HepG2 (cell line): Measurements from ENCODE around the gene WNT5B. TPM values are rescaled to one million over a fixed set of nuclear protein-coding genes. Genes with fewer than 3 reads are reported as not detected.

Source experiments
- ATAC-seq: fragments of 200-7000 bp; cut with Tn5 transposase; 3 replicates; pipeline ENCODE4 v1.9.1; 2020; ENCODE audit warnings: mild to moderate bottlenecking, moderate library complexity
- BruUV-seq: library from RNA; stranded (reverse); fragments of 400-500 nt; replicated peaks from 2 replicates; lab custom pipeline; 2021; lab: Mats Ljungman, UMichigan
- CTCF ChIA-PET: fragments of 300-600 bp; formaldehyde crosslinking; extraction: SDS; loops from one replicate; lab custom pipeline; 2021; ENCODE audit warnings: low total read pairs, inconsistent platforms, low intra/inter-chr PET ratio; lab: Yijun Ruan, JAX
- POLR2A ChIA-PET: fragments of 350-600 bp; sonication (Branson Sonifier 250); formaldehyde crosslinking; loops from one replicate; lab custom pipeline; 2020; ENCODE audit warnings: antibody characterized with exemption, inconsistent platforms; lab: Yijun Ruan, JAX
- DNase-seq: peaks from one replicate; pipeline ENCODE4 v3.0.0-alpha.2; 2015; ENCODE audit warnings: low spot score
- FAIRE-seq: peaks from 3 replicates; lab custom pipeline; 2011; peaks lifted over from hg19 to GRCh38; lab: Jason Lieb, UNC
- H2AFZ ChIP-seq: one replicate; pipeline ENCODE4 v1.6.1; 2011; ENCODE audit warnings: low read length, inconsistent platforms
- H3K27ac ChIP-seq: fragments of 300-600 bp; 3 replicates; pipeline ENCODE4 v1.8.0; 2011; ENCODE audit warnings: mixed run types, mild to moderate bottlenecking, mixed read lengths, low read length, inconsistent platforms; ENCODE audit not compliant: insufficient read depth; ENCODE audit errors: extremely low read length
- H3K27me3 ChIP-seq, 2 experiments: fragments of 200-600 bp in 1 of 2; 2 replicates in 1 of 2; 3 replicates in 1 of 2; pipeline versions ENCODE4 v1.6.0 to v1.8.0; 2011; ENCODE audit warnings: low read length in 2 of 2, mild to moderate bottlenecking in 2 of 2, moderate library complexity in 2 of 2, inconsistent platforms in 1 of 2; ENCODE audit not compliant: insufficient read depth in 2 of 2, control insufficient read depth in 1 of 2
- H3K36me3 ChIP-seq, 2 experiments: fragments of 200-600 bp in 1 of 2; replicated peaks in 1 of 2; 2 replicates in 1 of 2; 3 replicates in 1 of 2; pipeline versions ENCODE4 v1.5.1 to v1.8.0; 2011; ENCODE audit warnings: low read length in 2 of 2, inconsistent platforms in 1 of 2; ENCODE audit not compliant: insufficient read depth in 2 of 2, control insufficient read depth in 1 of 2
- H3K4me1 ChIP-seq: 2 replicates; pipeline ENCODE4 v1.5.1; 2012; ENCODE audit warnings: low read length, inconsistent platforms; ENCODE audit not compliant: insufficient read depth
- H3K4me2 ChIP-seq: 2 replicates; pipeline ENCODE4 v1.6.0; 2011; ENCODE audit warnings: low read depth, low read length, inconsistent platforms
- H3K4me3 ChIP-seq, 3 experiments: fragments of 200-600 bp in 1 of 3; sonication (generic), shearing (Covaris generic) in 1 of 3; replicated peaks in 1 of 3; 2 replicates each; pipeline ENCODE4 v1.5.1; 2011 to 2016; ENCODE audit warnings: low read length in 3 of 3, inconsistent platforms in 2 of 3, low read depth in 2 of 3, mild to moderate bottlenecking in 2 of 3, control low read depth in 1 of 3, mixed read lengths in 1 of 3; ENCODE audit not compliant: insufficient read depth in 1 of 3
- H3K79me2 ChIP-seq: one replicate; pipeline ENCODE4 v1.6.1; 2011; ENCODE audit warnings: low read length, inconsistent platforms; ENCODE audit not compliant: insufficient read depth
- H3K9ac ChIP-seq: 2 replicates; pipeline ENCODE4 v1.6.0; 2011; ENCODE audit warnings: mild to moderate bottlenecking, low read depth, low read length, inconsistent platforms; ENCODE audit not compliant: insufficient read depth
- H3K9me3 ChIP-seq: 2 replicates; pipeline ENCODE4 v1.5.1; 2012; ENCODE audit warnings: mild to moderate bottlenecking, low read length
- H4K20me1 ChIP-seq: 2 replicates; pipeline ENCODE4 v1.6.0; 2011; ENCODE audit warnings: inconsistent platforms, mild to moderate bottlenecking, low read length, moderate library complexity; ENCODE audit not compliant: insufficient read depth
- CREBL2 ChIP-seq: sonication (generic); formaldehyde crosslinking; IDR thresholded peaks from 2 replicates; pipeline ENCODE4 v1.8.1; 2023; ENCODE audit warnings: missing genetic modification reagents, mild to moderate bottlenecking, borderline replicate concordance
- CTCF ChIP-seq: sonication (generic); formaldehyde crosslinking; IDR thresholded peaks from 2 replicates; pipeline ENCODE4 v1.5.0; 2020; ENCODE audit warnings: mild to moderate bottlenecking, missing genetic modification reagents, moderate library complexity
- HDAC2 ChIP-seq: sonication (generic); formaldehyde crosslinking; IDR thresholded peaks from 2 replicates; pipeline ENCODE4 v1.4.0; 2020; ENCODE audit warnings: missing genetic modification reagents
- HOXA7 ChIP-seq: sonication (generic); formaldehyde crosslinking; IDR thresholded peaks from 2 replicates; pipeline ENCODE4 v1.8.1; 2022; ENCODE audit warnings: mild to moderate bottlenecking, missing genetic modification reagents, moderate library complexity
- KDM2A ChIP-seq: sonication (generic); formaldehyde crosslinking; IDR thresholded peaks from 2 replicates; pipeline ENCODE4 v1.4.0; 2020; ENCODE audit warnings: low read depth, missing genetic modification reagents, borderline replicate concordance
- KDM5B ChIP-seq: sonication (generic); formaldehyde crosslinking; IDR thresholded peaks from 2 replicates; pipeline ENCODE4 v1.4.0; 2020; ENCODE audit warnings: missing genetic modification reagents, mild to moderate bottlenecking, borderline replicate concordance
- NAIF1 ChIP-seq: sonication (generic); formaldehyde crosslinking; IDR thresholded peaks from 2 replicates; pipeline ENCODE4 v1.5.0; 2020; ENCODE audit warnings: mild to moderate bottlenecking, missing genetic modification reagents, borderline replicate concordance
- RAD21 ChIP-seq: fragments of 450-650 bp; formaldehyde crosslinking; IDR thresholded peaks from 2 replicates; pipeline ENCODE4 v1.5.0; 2020; ENCODE audit warnings: mild to moderate bottlenecking
- SALL1 ChIP-seq: sonication (generic); formaldehyde crosslinking; IDR thresholded peaks from 2 replicates; pipeline ENCODE4 v1.8.0; 2022; ENCODE audit warnings: mild to moderate bottlenecking, missing genetic modification reagents
- SMC3 ChIP-seq: IDR thresholded peaks from 2 replicates; pipeline ENCODE4 v1.6.1; 2011; ENCODE audit warnings: low read length, improper control_type of control experiment
- STAG1 ChIP-seq: sonication (generic); formaldehyde crosslinking; IDR thresholded peaks from 2 replicates; pipeline ENCODE4 v1.4.0; 2020; ENCODE audit warnings: missing genetic modification reagents
- TRIM24 ChIP-seq: sonication (generic); formaldehyde crosslinking; IDR thresholded peaks from 2 replicates; pipeline ENCODE4 v1.8.0; 2022; ENCODE audit warnings: mild to moderate bottlenecking, missing genetic modification reagents
- XRCC5 ChIP-seq: fragments of 200-400 bp; formaldehyde crosslinking; optimal IDR thresholded peaks from 2 replicates; pipeline ENCODE3; 2017; ENCODE audit warnings: mild to moderate bottlenecking, low read length
- ZFP41 ChIP-seq: sonication (generic); formaldehyde crosslinking; IDR thresholded peaks from 2 replicates; pipeline ENCODE4 v1.4.0; 2020; ENCODE audit warnings: mild to moderate bottlenecking, missing genetic modification reagents, borderline replicate concordance
- ZNF263 ChIP-seq: sonication (generic); formaldehyde crosslinking; IDR thresholded peaks from 2 replicates; pipeline ENCODE4 v1.4.0; 2020; ENCODE audit warnings: missing genetic modification reagents
- ZNF768 ChIP-seq: sonication (generic); formaldehyde crosslinking; IDR thresholded peaks from 2 replicates; pipeline ENCODE4 v1.4.0; 2020; ENCODE audit warnings: missing genetic modification reagents
- ZNF777 ChIP-seq: sonication (generic); formaldehyde crosslinking; IDR thresholded peaks from 2 replicates; pipeline ENCODE4 v1.4.0; 2020; ENCODE audit warnings: missing genetic modification reagents
- WGBS: methylation state at CpG from one replicate; pipeline ENCODE4 v1.1.6; 2017; ENCODE audit warnings: low lambda C conversion rate; 5-methylcytosine and 5-hydroxymethylcytosine counted together
- in situ Hi-C: cut with HindIII; loops from 2 replicates; pipeline ENCODE4 v1.10.0; 2017; ENCODE audit warnings: low pct_unique_long_range_greater_than_20kb; ENCODE audit not compliant: extremely low pct_ligation_motif_present
- intact Hi-C: fragments of 100-400 bp; cut with micrococcal nuclease; formaldehyde crosslinking; loops from one replicate; pipeline ENCODE4 v1.10.0; 2022; ENCODE audit not compliant: unreplicated experiment
- polyA plus RNA-seq, 8 experiments: library from polyadenylated mRNA; depleted of rRNA in 3 of 8; stranded (reverse) in 7 of 8; unstranded in 1 of 8; fragments of >200 nt; fragmentation: Illumina TruSeq in 4 of 8; extraction: Trizol in 4 of 8; gene quantifications; 2 replicates each; pipeline versions ENCODE4 v1.2.1 to v1.2.3, GENCODE V29; 2011 to 2016; ENCODE audit warnings: low read depth in 4 of 8, missing spikeins in 1 of 8, mixed read lengths in 1 of 8; ENCODE audit not compliant: insufficient read depth in 1 of 8
- total RNA-seq, 5 experiments: library from RNA; depleted of rRNA; stranded (reverse); fragments of >200 nt; fragmentation: Illumina TruSeq; extraction: Trizol; gene quantifications; 2 replicates each; pipeline ENCODE4 v1.2.3, GENCODE V29; 2016; ENCODE audit warnings: low read depth in 1 of 5

Gene WNT5B
- total and polyA plus RNA-seq, 2 of the 13 experiments (the other 11 are each of a cell fraction or from before 2014, with no cell fraction given): 0.04 TPM; not detected in 1

GRCh38 chr12:1634149-1634548 is 5.1 kb downstream of the WNT5B start:
- in situ Hi-C loops: no loop called here
- BruUV-seq: no TSS peak
- Histone ChIP-seq H3K79me2 (no peaks in the 10 kb centered on the region), H3K4me1 (peaks cover 35% of the 10 kb centered on the region), H3K36me3 (no peaks in the 10 kb centered on the region), H3K9me3 (no peaks in the 10 kb centered on the region), H3K27me3 (peaks cover 6 to 71% of the 10 kb centered on the region in 2 experiments; a peak in 4 of 5 replicates), H3K27ac (no peak overlapping the region), H4K20me1 (no peaks in the 10 kb centered on the region), H2AFZ (no peak overlapping the region), H3K4me3 (no peak overlapping the region), H3K4me2 (peak overlapping the region; percentile 29; the same call in 1 of the 2 replicates), H3K9ac (no peak overlapping the region)
- 29% methylated on average over 7 of the region's 7 CpGs for WGBS
- CTCF ChIA-PET: interaction anchor here (0.9 to 2.2 kb wide), 2 partner anchors 156 to 306 kb away, joined by 3 to 15 read pairs; no protein-coding TSS in a partner anchor
- no peak for DNase-seq
- TF ChIP-seq ZFP41 (no peak), ZNF777 (CRISPR knock-in tag) (0 out of 2 replicates have a peak, but pooled peaks have one; percentile 33)
- FAIRE-seq: no peak
- intact Hi-C loops: loop anchor here (1.0 kb wide), 1 partner anchor 157 kb away; no protein-coding TSS in a partner anchor
- POLR2A ChIA-PET: no interaction called here
- no peak for ATAC-seq

- Histone ChIP-seq H3K4me1 (peaks cover 30% of the 10 kb centered on the region), H3K79me2 (no peaks in the 10 kb centered on the region), H3K27me3 (peaks cover 6 to 65% of the 10 kb centered on the region in 2 experiments; a peak in 4 of 5 replicates), H3K27ac (no peak overlapping the region), H4K20me1 (no peaks in the 10 kb centered on the region), H3K4me2 (peak overlapping the region; percentile 29; the same call in 1 of the 2 replicates), H3K4me3 (no peak overlapping the region), H3K9me3 (no peaks in the 10 kb centered on the region), H3K36me3 (no peaks in the 10 kb centered on the region), H2AFZ (no peak overlapping the region), H3K9ac (no peak overlapping the region)
- peak; percentile 65 for ATAC-seq
- intact Hi-C loops (loop anchor here (1.0 kb wide), 1 partner anchor 157 kb away; no protein-coding TSS in a partner anchor), in situ Hi-C loops (no loop called here)
- ChIA-PET POLR2A (no interaction called here), CTCF (interaction anchor here (0.9 to 2.2 kb wide), 2 partner anchors 156 to 306 kb away, joined by 3 to 15 read pairs; no protein-coding TSS in a partner anchor)
- 31% methylated on average over 12 of the region's 16 CpGs for WGBS
- no TSS peak for BruUV-seq
- DNase-seq: peak; percentile 27
- FAIRE-seq: peak; percentile 40
- peak; percentile 46 for TF ChIP-seq SMC3
- TF ChIP-seq XRCC5: peak; percentile 63
- peak; percentile 66 for TF ChIP-seq RAD21 (CRISPR knock-in tag)
- TF ChIP-seq NAIF1 (CRISPR knock-in tag): no peak
- TF ChIP-seq CREBL2 (CRISPR knock-in tag): 0 out of 2 replicates have a peak, but pooled peaks have one; percentile 35
- peak; percentile 86 for TF ChIP-seq CTCF (CRISPR knock-in tag)
- TF ChIP-seq STAG1: peak; percentile 85
- peak; percentile 93 for TF ChIP-seq ZNF263
- TF ChIP-seq KDM5B: 0 out of 2 replicates have a peak, but pooled peaks have one; percentile 36
- TF ChIP-seq ZNF768 (CRISPR knock-in tag): peak; percentile 74
- no peak for TF ChIP-seq HOXA7 (CRISPR knock-in tag)
- TF ChIP-seq TRIM24: no peak
- TF ChIP-seq SALL1 (CRISPR knock-in tag): no peak
- TF ChIP-seq KDM2A (CRISPR knock-in tag): peak; percentile 65; the same call in 1 of the 2 replicates
- 0 out of 2 replicates have a peak, but pooled peaks have one; percentile 31 for TF ChIP-seq HDAC2 (CRISPR knock-in tag)
Measured at GRCh38 chr12:1634590-1635191, 5.7 kb downstream of the WNT5B start.
